HG02798 (cell line): ENCODE results near the gene RSU1.

Experiments used
- ATAC-seq: cut with Tn5 transposase; IDR thresholded peaks from one replicate; pipeline ENCODE4 v1.9.1; 2021; ENCODE audit warnings: mild to moderate bottlenecking; ENCODE audit not compliant: unreplicated experiment, poor library complexity

Gene RSU1

DNA sequence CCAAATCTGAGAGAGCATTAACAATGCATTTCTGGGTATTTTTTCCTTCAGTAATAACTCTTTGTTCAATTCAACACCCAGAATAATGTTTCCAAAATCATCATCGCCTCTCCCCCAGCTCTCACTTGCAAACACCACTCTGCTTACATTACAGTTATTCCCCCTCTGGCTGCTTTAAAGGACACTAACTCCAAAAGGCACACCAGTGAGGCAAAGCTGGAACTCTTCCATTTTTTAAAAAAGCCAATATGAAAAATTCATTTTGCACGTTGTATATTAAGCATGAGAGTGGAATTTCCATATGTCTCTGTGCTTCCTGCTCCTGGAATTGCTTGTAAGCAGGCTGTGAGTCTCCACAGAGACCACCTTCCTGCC, 204.3 kb downstream of the RSU1 start:
- no peak for ATAC-seq

DNA sequence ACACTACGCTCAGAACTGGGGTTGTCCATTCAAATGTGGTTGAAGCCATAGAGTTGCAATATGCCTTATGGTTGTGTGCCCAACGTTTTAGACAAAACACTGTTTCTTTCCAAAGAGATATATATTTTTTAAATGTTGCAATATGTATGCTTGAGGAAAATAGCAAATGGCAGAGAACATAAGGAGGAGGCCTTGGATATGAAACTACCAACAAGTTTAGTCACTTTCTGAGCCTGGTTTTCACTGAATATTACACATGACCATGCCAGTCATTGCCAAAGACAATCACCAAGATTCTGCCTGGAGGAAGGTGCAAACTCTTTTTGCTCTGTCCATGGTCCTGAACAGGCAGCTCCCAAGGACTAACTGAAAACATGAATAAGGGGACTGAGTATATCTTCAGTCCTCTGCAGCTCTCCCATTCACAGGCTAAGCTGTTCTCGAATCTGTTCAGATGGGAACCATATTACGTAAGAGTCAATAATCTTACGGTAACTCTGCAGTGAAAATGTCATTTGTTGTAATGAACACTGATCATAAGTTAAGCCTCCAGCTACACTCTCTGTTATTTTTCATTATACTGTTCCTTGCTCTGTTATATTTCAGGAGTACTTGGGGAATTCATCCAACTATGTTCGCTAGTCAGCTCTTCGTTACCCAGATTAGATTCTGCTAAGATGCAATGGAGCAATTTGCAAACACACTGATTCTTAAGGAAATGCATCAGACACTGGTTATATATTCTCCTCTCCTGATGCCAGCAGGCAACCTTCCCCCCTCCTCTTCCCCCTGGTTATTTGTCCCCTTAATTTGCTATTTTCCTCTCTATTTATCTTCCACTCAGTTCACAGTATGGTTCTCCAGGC, 204.9 kb downstream of the RSU1 start:
- no peak for ATAC-seq

DNA sequence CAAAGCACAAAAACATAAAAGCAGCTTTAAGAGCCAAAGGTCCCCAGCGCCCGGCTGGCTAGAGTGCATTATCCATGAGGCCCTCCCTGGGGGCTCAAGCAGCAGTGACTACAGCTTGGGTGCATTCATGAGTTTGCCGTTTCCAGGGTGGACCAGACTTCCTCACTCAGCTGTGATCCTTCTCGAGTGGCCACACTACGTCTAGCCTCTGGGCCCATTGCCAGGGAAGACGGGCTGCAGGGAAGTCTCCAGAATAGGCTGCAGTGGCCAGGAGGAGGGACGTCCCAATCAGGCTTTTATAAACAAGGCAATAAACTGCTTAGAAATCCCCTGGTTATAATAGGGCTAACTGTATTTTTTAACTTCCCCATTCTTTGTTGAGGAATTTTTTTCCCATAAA, 206.2 kb downstream of the RSU1 start:
- ATAC-seq: no peak

DNA sequence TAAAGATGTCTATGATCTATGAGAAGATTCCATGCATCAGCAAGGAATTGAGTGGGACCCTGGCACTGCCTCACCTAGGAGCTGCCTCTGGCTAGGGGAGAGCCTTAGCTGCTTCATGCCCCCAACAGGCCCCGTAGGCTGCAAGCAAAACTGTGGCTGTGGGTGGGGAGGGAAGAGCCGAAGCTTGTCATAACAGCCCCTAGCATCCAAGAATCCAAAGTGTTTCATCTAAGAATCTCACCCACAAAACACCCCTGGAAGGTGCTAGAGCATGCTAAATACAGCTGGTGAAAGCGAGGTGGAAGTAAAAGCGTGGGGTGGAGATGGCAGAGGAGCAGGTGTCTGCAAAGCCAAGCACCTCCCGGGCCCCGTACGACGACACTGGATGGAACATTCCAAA, 208.0 kb downstream of the RSU1 start:
- no peak for ATAC-seq

DNA sequence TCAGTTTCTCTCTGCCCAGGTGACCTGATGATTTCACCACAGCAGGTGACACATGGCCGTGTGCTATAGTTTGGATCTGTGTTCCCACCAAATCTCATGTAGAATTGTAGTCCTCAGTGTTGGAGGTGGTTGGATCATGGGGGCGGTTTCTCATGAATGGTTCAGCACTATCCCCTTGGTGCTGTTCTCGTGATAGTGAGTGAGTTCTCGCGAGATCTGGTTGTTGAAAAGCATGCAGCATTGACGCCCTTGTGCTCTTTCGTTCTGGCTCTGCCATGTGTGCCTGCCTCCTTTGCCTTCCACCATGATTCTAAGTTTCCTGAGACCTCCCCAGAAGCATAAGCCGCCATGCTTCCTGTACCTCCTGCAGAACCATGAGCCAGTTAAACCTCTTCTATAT, 210.3 kb downstream of the RSU1 start:
- ATAC-seq: no peak

DNA sequence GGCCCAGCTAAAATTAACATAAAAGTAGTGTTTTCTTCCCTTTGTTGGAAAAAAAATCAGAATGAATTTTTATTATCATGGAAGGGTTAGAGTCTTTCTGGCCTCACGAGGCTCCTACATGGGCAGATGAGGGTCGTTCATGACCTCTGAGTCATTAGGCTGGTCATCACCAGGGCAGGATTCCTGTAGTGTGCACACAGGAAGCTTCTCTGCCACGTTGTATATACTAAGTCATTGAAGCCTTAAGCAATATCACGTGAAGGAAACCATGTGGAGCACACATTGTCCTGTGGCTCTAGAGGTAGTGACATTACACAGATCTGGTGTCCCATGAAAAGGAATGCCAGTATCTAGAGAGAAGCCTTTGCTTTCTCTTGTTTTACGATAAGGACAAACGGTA, 210.8 kb downstream of the RSU1 start:
- ATAC-seq: no peak

DNA sequence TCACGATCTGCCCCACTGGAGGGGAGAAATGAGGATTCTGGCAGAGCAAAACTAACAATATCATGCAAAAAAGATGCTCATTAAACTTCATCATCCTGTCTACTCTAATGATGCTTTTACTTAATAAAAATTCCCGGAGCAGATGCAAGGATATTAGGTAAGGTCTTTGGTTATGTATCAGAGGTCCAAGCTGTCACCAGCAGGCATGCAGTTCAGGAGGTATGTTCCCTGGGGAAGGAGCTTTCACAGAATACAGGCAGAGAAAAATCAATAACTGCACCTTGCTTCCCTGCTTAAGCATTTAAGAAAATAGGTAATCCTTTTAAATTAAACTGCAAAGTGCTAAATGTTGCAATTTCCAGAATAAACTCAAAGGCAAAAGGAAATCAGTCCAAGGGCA, 213.9 kb downstream of the RSU1 start:
- no peak for ATAC-seq

DNA sequence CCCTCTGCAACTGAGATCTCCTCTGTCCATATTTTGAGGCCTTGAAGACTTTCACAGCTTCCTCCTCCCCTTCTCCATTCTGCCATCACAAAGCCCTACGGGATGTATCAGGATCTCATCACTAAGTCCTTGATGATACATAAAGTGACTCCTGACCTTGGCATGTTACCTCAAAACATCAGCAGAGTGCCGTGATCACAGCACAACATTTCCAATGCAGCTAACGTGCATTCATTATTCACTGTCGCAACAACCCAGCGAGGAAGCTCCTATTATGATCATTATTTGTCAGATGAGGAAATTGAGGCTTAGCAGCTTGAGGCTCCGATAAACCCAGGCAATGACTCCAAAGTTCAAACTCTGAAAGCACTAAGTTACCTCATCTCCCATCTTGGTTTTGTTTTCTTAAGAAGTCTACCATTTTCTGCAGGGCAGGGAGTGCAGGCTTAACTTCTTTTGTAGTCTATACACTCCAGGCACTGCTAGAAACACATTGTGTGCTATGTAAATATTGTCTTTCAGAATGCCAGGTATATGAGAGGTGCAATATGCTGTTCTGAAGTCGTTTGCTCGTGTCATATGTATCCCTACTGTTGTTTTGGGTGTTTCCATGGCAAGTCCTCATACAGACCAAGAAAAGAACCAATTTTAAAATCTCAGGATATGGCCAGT, 215.0 kb downstream of the RSU1 start:
- ATAC-seq: no peak

DNA sequence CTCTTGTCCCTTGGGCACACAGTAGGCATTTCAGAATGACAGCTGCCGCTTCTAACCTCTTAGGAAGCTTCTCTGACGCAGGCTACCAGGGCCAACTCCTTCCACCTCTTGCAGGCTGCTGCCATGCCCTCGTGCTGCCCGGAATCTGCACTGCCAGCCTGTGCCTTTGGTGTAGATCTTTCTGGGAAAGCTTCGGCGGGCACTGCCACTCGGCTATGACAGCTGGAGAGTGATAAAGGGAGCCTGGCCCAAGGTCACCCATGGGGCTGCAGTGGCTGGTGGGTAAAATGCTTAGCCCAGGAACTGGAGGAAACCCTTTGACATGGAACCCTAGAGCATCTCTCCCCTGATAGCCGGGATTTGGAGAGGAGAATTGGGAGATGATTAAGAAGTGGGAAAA, 217.6 kb downstream of the RSU1 start:
- ATAC-seq: no peak

DNA sequence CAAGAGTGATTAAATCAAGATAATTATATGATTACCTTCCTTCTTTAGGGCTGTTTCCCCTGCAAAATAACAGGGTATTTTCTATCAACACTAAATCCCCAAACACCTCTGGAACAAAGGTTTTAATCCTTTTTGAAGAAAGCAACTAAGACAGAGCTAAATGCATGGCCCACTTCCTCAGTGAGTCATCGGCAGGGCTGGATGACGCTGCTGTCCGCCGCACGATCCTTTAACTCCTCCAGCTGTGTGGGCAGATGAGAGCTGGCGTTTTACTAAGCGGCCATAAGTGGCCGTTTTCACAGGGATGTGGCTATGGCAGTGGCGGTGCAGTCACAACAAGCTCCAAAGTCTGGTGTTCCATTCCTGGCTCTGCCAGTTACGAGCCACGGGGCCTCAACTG, 219.6 kb downstream of the RSU1 start:
- ATAC-seq: no peak

DNA sequence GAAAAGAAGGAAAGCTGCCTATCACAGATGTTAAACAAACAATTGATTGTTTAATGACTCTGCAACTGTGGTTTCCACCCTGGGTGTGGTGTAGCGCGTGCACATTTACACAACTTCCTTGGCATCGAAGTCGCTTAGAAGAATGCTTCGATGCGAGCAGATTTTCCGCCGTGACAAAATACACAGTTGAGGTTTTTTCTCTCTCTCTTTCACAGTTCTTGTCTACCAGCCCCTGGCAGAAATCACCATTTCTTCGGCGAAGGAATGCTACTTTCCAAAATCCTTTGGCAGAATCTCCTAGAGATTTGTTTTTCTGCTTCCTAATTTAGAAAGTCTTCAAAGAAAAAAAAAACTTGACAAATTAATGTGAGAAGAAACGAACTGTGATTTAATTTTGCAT, 224.8 kb downstream of the RSU1 start:
- no peak for ATAC-seq

DNA sequence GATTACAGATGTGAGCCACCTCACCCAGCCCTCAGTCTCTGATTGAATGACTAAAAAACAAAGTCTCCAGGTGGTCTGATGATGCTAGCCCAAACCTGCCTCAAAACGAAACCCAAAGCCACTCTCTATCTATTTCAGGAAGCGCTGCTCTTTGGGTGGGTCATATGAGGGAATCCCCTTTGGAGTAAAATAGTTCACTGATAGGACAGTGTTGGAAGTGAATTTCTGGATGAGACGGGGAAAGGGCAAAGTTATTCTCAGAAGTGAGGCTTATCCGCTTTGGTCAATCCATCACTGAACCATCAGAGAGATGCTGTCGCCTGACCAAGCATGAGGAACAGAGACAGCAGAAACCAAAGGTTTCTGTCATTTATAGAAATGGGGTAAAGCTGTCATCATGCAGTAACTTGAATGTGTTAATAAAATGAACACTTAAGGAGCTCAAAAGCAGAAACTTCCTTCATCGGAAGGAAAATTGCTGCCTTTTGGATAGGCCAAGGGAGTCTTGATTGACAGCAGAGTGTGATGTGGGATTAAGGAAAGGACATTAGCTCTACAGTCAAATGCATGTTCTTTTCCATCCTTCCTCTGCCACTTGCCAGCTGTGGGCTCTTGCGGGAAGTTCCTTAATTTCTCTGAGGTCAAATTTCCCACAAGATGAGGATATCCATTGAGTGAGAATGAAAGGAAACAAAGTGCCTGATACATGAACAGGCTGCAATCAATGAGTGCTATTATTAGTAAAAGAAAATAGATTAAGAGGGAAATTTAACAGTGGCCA, 230.7 kb downstream of the RSU1 start:
- peak; percentile 90 for ATAC-seq

DNA sequence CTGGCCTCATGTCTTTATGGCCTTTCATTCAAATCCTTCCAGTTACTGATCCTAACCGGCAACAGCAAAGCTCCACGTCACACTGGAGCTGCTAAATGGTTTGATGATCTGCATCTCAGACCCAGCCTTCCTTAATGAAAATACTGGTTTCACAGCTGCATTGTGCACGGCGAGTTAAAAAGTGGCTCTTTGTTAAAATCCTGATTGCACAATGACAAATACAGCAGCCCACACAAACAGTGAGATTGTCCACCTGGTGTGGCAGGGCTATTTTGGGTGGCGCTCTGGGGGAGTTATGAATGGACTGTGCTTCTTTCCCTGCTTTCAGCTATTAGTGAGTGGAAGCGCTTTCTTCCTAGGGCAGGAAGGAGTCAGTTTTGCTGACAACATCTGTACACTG, 232.1 kb downstream of the RSU1 start:
- ATAC-seq: peak; percentile 40

DNA sequence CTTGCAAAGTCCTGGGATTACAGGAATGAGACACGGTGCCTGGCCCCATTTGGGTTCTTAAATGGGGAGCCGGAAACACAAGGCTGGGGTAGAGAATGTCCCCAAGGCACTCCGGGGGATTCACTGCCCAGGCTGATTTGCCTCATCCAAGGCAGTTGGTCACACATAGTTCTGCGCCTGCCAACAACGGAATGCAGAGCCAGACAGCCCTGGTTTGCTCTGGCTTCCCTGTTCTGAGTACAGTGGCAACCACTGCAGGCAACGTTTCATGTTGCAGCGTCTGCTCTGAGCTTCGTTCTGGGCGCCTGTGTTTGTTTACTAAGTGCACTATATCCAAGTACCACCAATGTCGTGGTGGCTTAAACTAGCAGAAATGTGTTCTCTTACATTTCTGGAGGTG, 233.8 kb downstream of the RSU1 start:
- no peak for ATAC-seq

DNA sequence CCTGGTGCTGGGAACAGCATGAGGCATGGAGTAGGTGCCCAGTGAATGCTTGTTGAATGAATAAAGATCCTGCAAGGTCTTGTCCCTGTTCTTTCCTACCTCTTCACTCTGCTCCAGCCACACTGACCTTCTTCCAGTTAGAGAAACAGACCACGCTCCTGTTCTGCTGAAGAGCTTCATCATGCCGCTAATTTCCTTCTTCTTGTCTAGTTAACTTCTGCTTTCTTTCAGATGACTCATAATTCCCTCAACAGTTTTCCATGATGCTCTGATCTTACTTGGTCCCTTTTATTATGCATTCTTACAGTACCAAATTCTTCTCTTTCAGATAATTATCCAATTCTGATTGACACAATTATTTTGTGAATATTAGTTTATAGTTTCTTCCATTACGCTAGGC, 236.0 kb downstream of the RSU1 start:
- no peak for ATAC-seq

DNA sequence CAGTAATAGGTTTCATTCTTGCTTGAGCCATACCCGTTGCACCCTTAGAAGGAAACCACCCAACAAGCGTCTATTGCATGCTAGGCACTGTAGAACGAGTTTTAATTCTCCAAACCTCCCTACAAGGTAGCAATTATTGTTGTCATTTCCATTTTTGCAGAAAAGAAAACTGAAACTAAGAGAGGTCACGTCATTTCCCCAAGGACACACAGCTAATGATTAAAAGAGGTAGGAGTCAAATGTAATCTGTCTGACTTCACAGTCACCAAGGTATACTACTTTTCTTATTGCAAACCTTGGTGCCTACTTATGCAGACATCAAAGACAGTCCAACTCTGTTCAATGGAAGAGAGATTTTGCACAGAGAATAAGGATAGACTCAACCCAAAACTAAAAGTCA, 246.5 kb downstream of the RSU1 start:
- ATAC-seq: peak; percentile 90

DNA sequence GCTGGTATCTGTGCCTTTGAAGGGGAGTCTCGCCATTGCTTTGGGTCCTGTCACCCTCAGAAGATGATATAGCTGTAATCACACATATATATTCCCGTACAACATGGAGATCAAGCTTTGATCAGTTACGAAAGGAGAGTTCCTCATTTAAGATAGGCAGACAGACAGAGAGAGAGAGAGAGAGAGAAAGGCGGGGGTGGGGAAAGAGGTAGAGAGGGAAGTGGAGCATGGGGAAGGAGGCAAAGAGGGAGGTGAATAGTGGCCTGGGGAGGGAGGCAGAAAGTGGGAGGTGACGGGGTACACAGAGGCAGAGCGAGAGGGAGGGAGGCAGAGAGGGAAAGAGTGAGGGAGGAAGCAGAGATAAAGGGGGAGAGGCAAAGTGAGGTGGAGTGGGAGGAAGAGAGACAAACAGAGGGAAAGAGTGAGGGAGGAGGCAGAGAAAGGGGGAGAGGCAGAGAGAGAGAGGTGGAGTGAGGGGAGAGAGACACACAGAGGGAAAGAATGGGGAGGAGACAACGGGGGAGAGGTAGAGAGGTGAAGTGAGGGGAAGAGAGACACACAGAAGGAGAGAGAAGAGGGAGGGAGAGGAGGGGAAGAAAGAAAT, 250.9 kb downstream of the RSU1 start:
- peak; percentile 5 for ATAC-seq

DNA sequence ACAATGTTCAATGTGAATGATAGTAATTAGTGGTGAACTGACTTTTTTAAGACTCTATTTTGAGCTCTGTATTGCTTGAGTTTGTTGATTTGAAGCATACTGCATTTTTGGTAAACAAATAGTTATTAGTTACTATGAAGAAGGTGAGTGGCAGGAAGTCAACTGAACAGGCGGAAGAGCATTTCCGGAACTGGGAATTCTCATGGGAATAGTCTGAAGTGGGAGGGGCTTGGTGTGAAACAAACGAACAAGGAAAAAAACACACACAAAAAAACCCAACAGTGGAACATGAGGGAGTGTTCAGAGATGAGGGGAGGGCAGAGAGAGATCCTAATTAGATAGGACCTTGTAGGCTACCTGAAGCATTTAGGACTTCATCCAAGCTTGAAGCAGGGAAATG, 251.6 kb downstream of the RSU1 start:
- no peak for ATAC-seq

DNA sequence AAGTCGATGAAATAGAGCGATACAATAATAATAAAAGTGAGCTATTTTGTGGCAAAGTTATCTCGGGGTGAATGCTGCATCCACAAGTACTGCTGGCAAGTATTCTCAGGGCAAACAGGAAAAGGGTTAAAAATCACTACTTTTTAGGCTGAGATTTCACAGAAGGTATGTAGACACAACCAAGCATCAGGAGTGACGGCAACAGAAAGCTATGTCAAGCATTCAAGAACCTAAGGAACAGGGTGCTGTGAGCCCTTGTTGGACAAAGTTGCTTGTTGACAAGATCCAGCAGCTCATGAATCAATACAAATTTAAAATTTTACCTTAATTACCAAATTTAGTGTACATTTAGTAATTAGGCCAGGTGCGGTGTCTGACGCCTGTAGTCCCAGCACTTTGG, 254.3 kb downstream of the RSU1 start:
- no peak for ATAC-seq

DNA sequence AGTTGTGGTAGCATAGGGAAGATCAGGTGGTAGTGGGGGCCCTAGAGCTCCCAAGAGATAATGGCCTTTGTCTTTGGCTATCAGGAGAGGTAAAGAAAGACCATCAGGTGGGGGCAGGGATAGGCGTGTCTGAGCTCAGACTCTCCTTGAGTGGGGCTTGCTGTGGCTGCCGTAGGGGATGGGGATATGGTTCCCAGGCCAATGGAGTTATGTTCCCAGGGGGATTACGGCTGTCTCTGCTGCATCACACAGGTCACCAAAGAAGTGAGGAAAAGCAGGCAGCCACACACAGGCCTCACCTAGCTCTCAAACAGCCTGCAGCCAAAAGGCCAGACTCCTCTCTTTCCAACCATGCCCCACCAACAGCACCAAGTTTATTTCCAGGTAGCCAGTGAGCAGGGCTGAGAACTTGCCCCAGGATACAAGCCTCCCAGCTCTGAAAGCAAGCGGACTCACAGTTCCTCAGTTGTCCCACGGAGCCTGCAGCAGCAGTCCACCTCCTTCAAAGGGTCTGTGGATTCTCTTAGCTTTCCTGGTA, 257.9 kb downstream of the RSU1 start:
- ATAC-seq: no peak

DNA sequence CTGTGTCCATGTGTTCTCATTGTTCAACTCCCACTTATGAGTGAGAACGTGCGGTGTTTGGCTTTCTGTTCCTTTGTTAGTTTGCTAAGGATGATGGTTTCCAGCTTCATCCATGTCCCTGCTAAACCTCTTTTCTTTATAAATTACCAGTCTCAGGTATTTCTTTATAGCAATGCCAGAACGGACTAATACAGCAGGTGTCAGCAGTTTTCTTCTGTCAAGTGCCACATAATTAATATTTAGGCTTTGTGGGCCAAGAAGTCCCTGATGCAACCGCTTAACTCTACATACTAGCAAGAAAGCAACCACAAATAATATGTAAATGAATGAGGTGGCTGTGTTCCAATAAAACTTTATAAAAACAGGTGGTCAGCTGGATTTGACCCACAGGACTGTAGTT, 269.3 kb downstream of the RSU1 start:
- ATAC-seq: no peak
